NCI-H446 treated with DMSO at 0.1 percent for 48 hours (cell line): ENCODE results near the gene DHRS7C.

ENCODE experiments used
- DNase-seq: peaks from one replicate; lab custom pipeline; 2025; lab: John Stamatoyannopoulos, UW

The DHRS7C gene

GRCh38 chr17:9790889-9791876 lies at the start of gene DHRS7C:
Gene DHRS7C, minus strand, starts transcription at chr17:9791592. Its CDS starts 308 bp downstream, at chr17:9791284.
- DNase-seq = no peak

GRCh38 chr17:9839433-9839832 lies 48.0 kb upstream of the DHRS7C start:
- DNase-seq = no peak

- DNase-seq = no peak
Observed at GRCh38 chr17:9837551-9838471, 46.4 kb upstream of the DHRS7C start.

- DNase-seq = no peak
Observed at GRCh38 chr17:9833922-9834321, 42.5 kb upstream of the DHRS7C start.

GRCh38 chr17:9830711-9831110 lies 39.3 kb upstream of the DHRS7C start:
- DNase-seq = no peak

- DNase-seq = no peak
Observed at GRCh38 chr17:9829343-9829742, 38.0 kb upstream of the DHRS7C start.

GRCh38 chr17:9828296-9829295 lies 37.2 kb upstream of the DHRS7C start:
- DNase-seq = no peak

- no peak for DNase-seq
Observed at GRCh38 chr17:9825641-9826150, 34.3 kb upstream of the DHRS7C start, which contains the start of gene GLP2R. Gene GLP2R, plus strand, starts transcription at chr17:9825924. Its CDS starts 140 bp downstream, at chr17:9826064.

GRCh38 chr17:9824797-9825338 lies 33.5 kb upstream of the DHRS7C start:
- no peak for DNase-seq

GRCh38 chr17:9824094-9824493 lies 32.7 kb upstream of the DHRS7C start:
- no peak for DNase-seq

- DNase-seq = no peak
Observed at GRCh38 chr17:9821921-9822320, 30.5 kb upstream of the DHRS7C start, which contains the start of gene GSG1L2. Gene GSG1L2, minus strand, starts transcription at chr17:9822079. Its CDS starts 8 bp downstream, at chr17:9822071.

- DNase-seq = no peak
Observed at GRCh38 chr17:9820448-9820847, 29.1 kb upstream of the DHRS7C start.

- no peak for DNase-seq
Observed at GRCh38 chr17:9818760-9819159, 27.4 kb upstream of the DHRS7C start.

GRCh38 chr17:9817086-9817485 lies 25.7 kb upstream of the DHRS7C start:
- DNase-seq = no peak

GRCh38 chr17:9816472-9816871 lies 25.1 kb upstream of the DHRS7C start:
- no peak for DNase-seq

GRCh38 chr17:9814337-9814945 lies 23.0 kb upstream of the DHRS7C start:
- DNase-seq = no peak

GRCh38 chr17:9813166-9813565 lies 21.8 kb upstream of the DHRS7C start:
- DNase-seq = no peak

- DNase-seq = no peak
Observed at GRCh38 chr17:9811537-9811936, 20.1 kb upstream of the DHRS7C start.

GRCh38 chr17:9811086-9811485 lies 19.7 kb upstream of the DHRS7C start:
- no peak for DNase-seq
